Mucosa of gallbladder (tissue), 1 donor: ENCODE data around the gene METTL2B. TPM values are rescaled to one million over a fixed set of nuclear protein-coding genes. Genes with fewer than 3 reads are reported as not detected.
"Not testable (repeated sequence)": the region's sequence is repeated elsewhere in the genome, so short reads cannot be mapped to it uniquely, and the experiment has no call there.

Source experiments
- DNase-seq: peaks from one replicate; pipeline ENCODE4 v3.0.0-alpha.2; 2020; ENCODE audit warnings: low spot score
- total RNA-seq: library from RNA; stranded (reverse); gene quantifications from one replicate; pipeline ENCODE4 v1.2.1, GENCODE V29; 2021
- donor health status: DM: no; HTN: no; CAD: no.

The METTL2B gene
- total RNA-seq, 1 donor from 2014 or later: 19.4 TPM

DNA sequence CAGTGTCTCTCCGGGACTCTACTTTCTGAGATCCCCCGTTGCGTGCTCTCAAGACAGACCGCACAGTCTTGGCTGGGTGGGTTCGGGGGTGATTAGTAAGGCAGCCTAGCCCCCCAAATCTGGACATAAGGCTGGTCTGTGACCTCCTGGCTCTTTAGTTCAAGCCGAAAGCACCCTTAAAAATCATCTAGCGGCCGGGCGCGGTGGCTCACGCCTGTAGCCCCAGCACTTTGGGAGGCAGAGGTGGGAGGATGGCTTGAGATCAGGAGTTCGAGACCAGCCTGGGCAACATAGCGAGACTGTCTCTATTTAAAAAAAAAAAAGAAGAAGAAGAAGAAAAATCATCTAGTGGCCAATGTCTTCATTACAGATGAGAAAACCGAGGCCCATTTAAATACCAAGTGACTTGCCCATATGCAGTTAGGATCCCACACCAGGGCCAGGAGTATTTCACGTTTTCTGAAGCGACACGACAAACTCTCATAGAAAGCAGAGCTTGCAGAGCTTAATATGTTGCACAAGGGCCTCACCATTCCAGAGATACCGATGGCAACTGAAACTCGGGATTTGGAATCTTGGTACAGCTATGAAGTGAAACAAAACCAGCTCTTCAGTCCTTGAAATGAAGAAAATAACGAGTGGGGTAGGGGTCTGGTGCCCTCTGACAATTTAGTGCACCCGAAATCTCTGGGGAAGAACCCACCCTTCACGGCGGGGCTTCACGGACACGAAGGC, 21.6 kb upstream of the METTL2B start:
- DNase-seq: no peak

DNA sequence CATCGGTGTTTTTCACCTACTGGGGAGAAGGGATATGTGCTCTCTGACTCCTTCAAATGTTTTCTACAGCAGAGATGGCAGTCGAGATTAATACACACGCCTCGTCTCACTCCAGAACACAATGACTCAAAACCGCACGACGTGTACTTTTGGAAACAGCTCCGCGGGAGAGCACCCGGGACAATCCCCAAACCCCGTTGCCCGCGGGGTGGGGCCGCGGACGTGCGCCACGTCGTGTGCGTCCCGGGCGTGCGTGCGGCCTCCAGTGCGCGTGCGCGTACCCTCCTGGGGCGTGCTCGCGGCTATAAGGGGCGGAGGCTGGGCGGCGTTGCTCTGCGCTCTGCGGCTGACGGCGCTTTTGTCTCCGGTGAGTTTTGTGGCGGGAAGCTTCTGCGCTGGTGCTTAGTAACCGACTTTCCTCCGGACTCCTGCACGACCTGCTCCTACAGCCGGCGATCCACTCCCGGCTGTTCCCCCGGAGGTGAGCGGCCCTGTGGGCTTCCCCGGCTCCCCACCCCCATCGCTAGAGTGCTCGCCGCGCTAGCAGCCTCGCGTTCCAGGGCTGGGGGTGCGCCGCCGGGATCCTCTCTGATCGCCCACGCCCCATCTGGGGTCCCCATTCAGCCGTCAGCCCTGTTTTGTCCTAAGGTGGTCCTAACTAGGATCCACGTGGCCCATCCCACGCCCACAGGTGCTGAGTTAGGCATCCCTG, 20.8 kb upstream of the METTL2B start, which contains the start of gene HILPDA:
TSS of gene HILPDA (plus strand) at position 336 of the 712 bp plus-strand sequence. CDS start 1,391 bp downstream, outside the sequence.
- DNase-seq: peak; percentile 93

DNA sequence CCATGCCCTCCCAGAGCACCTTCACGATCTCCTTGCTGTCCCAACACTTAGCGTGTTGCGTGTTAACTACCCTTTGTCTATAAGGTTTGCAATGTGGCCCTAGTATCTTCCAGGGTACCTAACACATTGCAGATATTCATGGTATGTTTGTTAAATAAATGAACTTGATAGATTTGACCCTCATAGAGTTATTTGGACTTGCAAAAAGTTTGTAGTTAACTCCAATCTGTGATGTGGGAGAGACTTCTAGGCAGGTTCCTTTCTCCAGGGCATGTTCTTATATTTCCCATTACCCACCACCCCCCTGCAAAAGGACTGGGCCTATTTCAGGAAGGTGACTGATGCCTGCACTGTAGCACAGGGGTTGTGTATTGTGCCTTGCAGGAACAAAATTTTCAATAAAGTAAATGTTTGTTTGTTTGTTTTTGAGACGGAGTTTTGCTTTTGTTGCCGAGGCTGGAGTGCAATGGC, 20.3 kb upstream of the METTL2B start:
- no peak for DNase-seq

DNA sequence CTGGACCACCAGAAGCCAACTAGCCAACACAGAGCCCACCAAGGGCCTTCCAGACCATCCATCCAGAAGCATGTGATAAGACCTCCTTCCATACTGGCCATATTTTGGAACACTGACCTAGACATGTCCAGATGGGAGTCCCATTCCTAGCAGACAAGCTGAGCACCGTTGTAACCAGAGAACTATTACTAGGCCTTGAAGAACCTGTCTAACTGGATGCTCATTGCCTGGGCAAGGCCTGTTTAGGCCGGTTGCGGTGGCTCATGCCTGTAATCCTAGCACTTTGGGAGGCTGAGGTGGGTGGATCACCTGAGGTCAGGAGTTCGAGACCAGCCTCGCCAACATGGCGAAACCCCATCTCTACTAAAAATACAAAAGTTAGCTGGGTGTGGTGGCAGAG, 19.2 kb upstream of the METTL2B start:
- DNase-seq: not testable (repeated sequence)

DNA sequence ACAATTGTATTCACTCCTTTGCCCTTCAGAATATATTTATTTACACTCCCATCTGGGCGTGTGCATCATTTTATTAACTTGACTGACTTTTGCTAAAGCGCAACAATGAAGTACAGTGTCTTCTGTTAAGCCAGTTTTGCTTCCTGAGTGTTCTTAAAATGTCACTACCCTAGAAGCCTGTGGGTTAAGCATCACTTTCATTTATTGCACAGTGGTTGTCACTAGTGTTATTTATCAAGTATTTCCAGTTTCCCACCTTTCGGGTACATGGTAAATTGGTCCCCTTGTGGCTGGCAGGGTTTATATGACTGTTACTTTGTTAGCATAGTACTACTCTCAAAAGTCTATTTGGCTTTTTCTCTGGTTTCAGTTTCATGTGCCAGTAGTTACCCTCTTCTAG, 17.6 kb upstream of the METTL2B start:
- DNase-seq: no peak

DNA sequence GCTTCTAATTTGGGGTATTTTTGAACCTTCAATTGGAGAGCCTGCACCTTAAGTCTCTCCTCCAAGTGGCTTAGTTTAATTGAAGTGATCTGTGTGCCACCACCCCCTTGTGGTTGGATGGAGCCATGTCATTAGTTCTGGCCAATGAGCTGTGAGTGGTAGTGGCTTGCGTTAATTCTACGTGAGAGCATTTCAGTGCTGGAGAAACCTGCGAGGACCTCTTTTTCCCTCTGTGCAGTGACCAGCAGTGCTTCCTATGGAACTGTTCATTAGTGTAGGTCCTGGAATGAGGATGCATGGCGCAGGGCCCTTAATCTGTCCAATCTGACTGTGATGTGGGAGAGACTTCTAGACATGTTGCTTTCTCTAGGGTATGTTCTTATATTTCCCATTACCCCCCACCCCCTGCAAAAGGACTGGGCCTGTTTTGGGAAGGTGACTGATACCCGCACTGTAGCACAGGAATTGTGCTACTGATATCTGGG, 17.1 kb upstream of the METTL2B start:
- peak; percentile 69 for DNase-seq

DNA sequence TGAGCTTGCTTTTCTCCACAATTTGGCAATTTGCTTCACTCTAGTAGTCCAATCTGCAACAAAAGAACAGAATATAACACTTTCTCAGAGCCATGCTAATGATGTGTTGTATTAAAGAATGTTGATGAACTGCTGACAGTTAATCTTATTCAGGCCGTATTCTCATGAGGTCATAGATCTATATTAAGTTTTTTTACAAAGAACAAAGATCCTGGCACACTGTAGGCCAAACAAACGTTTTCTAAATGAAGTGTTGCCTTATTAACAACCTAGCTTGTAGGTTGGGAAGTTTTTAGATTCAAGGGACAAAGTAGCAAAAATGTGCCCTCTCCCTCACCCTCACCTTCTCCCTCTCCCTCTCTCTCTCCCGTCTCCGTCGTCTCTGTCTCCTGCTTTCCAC, 14.1 kb upstream of the METTL2B start:
- DNase-seq: no peak

DNA sequence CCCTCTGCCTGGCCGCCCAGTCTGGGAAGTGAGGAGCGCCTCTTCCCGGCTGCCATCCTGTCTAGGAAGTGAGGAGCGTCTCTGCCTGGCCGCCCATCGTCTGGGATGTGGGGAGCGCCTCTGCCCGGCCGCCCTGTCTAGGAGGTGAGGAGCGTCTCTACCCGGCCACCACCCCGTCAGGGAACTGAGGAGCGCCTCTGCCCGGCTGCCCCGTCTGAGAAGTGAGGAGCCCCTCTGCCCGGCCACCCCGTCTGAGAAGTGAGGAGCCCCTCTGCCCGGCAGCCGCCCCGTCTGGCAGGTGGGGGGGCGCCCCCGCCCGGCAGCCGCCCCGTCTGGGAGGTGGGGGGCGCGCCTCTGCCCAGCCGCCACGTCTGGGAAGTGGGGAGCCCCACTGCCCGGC, 13.2 kb upstream of the METTL2B start:
- not testable (repeated sequence) for DNase-seq

DNA sequence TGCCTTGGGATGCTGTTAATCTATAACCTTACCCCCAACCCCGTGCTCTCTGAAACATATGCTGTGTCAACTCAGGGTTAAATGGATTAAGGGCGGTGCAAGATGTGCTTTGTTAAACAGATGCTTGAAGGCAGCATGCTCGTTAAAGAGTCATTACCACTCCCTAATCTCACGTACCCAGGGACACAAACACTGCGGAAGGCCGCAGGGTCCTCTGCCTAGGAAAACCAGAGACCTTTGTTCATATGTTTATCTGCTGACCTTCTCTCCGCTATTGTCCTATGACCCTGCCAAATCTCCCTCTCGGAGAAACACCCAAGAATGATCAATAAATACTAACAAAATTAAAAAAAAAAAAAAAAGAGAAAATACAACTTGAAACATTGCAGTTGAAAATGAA, 12.6 kb upstream of the METTL2B start:
- not testable (repeated sequence) for DNase-seq

DNA sequence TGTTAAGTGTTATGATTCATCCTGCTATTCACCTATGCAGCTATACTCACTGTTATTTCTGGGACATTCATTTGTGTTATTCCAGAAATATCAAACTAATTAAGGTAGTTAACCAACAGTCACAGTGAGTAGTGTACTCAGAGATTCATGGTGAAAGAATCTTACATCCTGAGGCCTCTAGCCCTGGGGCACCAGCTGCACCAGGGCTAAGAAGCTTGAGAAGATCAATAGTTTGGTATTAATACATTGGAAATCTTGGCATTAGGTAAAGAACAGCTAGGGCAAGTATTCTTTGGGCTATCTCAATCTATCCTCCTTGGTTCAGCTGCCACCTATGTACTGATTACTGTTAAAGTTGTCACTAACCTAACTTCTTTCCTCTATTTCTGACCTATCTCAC, 9.7 kb upstream of the METTL2B start:
- DNase-seq: not testable (repeated sequence)

DNA sequence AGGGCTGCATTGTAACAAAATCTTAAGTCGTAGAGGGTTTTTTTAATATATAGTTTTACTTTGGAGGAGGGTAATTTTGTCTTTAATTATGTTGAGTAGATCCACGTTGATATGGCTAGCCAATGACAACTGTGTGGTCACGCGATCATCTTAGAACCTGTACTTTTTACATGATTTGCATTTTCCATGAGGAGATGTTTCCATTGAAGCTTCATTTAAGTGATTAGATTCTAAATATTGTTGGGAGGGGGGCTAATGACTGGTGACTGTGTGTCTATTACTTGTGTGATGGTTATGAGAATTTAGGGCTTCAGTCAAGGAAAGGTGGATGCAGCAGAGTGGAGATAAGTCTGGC, 765 bp downstream of the METTL2B start:
- not testable (repeated sequence) for DNase-seq

DNA sequence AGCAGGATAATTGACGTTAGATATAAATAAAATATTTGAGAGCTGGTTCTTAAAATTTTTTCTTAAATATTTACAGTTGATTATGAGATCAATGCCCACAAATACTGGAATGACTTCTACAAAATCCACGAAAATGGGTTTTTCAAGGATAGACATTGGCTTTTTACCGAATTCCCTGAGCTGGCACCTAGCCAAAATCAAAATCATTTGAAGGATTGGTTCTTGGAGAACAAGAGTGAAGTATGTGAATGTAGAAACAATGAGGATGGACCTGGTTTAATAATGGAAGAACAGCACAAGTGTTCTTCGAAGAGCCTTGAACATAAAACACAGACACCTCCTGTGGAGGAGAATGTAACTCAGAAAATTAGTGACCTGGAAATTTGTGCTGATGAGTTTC, 2.5 kb downstream of the METTL2B start:
- DNase-seq: not testable (repeated sequence)

DNA sequence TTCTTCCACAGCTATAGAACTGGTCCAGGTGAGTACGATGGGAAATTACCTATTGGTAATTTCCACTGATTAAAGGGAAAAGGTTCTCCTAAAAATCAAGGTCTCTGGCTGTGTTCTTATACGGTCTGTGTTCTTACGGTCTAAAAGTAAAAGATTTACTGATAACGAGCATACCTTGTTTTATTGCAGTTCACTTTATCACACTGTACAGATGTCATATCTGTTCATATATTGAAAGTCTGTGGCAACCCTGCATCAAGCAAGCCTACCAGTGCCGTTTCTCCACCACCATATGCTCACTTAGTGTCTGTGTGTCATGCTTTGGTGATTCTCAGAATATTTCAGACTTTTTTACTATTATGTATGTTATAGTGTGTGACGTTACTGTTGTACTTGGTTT, 11.6 kb downstream of the METTL2B start:
- DNase-seq: not testable (repeated sequence)

DNA sequence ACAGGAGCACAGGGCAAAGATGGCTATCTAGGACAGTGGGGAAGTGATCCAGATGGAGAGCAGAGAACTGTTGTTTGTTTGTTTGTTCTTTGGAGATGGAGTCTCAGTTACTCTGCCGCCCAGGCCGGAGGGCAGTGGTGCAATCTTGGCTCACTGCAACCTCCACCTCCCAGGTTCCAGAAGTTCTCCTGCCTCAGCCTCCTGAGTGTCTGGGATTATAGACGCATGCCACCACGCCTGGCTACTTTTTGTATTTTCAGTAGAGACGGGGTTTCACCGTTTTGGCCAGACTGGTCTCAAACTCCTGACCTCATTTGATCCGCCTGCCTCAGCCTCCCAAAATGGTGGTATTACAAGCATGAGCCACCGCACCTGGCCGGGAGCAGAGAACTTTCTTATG, 20.9 kb downstream of the METTL2B start:
- no peak for DNase-seq

DNA sequence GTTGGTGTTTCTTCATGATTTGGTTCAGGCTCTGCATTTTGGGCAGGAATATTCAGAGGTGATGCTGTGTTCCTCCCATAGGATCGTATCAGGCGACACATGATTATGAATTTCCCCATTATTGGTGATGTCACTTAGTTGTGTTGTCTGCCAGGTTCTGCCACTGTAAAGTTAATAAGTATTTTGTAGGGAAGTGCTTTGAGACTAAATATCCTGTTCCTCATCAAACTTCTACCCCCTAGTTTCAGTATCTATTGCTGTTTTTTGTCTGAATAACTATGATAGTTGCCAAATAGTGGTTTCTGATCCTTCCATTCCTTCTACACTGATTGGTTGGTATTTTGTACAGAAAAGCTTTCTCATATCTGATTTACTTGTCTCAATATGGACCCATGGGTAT, 28.9 kb downstream of the METTL2B start:
- not testable (repeated sequence) for DNase-seq

DNA sequence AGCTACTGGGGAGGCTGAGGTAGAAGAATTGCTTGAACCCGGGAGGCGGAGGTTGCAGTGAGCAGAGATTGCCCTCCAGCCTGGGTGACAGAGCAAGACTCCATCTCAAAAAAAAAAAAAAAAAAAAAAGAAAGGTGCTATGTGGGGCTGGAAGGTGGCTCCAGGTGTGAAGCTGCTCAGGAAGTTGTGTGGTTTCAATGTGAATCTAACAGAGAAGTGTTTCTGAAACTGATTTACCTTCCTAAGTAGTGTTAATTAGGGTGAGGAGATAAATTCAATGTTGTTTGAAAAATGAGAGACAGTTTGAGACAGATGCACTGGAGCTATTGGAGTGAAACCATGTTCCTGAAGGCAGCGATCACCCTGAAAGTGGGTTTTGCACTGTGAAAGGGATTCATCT, 30.3 kb downstream of the METTL2B start:
- not testable (repeated sequence) for DNase-seq

DNA sequence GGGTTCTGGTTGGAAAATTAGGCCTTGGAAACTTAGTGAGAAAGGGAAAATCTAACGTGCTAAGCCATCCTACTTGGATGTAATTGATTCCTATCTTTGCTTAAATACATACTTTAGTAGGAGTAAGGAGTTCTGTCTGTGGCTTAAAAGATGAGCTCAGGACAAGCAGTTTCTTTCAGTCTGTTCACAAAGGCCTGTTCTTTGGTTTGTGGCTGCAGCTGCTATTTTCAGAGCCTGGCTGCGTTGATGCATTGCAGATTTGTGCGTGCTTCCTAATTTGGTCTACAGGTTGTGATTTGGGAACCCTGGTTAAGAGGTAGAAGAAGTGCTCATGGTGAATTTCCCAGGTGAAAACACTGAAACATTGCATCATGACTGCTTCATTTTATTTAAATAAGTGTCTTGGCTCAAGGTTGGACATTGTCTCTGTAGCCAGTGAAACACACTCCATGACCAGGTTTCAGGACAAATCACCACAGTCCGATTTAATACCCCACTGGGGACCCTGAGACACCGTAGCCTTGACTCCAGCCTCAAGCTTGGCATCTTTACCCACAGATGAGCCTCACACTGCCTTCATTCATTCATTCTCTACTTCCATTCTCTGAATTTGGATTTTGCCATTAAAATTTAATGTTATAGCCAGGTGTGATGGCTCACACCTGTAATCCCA, 30.9 kb downstream of the METTL2B start:
- not testable (repeated sequence) for DNase-seq

DNA sequence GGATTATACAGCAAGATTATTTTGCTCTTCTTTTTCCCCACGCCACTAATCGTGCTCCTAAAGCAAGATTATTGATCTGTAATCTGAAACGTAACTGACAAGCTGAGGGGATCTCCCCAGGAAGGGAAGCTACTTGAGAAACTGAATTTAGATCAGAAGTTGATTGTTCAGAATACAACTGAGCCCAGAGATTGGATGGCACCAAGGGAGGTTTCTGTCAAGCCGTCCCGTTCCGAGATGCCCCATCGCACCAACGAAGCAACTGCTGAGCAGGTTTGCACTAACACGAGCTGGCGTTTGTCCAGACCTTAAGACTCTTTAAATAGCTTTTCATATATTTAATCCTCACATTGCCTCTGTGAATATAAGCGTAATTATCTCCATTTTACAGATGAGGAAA, 35.1 kb downstream of the METTL2B start:
- not testable (repeated sequence) for DNase-seq

DNA sequence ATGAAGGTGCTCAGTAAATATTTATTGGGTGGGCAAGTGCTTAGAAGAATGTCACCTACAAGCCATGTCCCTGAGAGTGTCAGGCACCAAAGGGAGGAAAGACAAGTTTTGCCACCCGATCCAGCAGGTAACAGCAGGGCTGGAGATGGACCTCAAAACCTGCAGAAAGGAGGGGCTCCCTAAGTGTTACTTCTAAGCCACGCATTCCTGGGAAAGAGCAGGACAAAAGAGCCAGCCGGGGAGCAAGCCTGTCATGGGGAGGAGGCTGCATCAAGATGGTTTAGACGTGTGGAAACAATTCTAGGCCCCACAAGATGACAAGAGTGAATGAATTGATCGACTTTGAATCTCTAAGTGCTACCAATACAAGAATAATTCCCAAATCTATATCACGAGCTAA, 38.7 kb downstream of the METTL2B start:
- DNase-seq: not testable (repeated sequence)

DNA sequence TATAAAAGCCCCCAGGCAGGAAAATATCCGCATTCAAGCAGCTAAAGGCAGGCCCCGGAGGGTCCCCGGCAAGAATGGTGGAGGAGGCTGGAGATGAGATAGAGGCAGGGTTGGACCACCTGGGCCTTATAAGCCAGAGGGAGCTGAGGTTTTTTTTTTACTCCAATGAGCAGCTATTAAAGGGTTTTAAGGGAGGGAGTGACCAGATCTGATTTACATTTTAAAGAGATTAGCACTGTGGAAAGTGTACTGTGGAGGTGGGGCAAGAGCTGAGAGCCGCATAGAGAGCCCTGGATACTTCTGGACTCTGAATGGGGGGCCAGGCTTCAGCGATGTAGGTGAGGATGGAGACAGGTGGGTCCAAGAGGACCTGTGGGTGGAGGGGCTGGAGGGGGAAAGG, 40.5 kb downstream of the METTL2B start:
- DNase-seq: not testable (repeated sequence)

DNA sequence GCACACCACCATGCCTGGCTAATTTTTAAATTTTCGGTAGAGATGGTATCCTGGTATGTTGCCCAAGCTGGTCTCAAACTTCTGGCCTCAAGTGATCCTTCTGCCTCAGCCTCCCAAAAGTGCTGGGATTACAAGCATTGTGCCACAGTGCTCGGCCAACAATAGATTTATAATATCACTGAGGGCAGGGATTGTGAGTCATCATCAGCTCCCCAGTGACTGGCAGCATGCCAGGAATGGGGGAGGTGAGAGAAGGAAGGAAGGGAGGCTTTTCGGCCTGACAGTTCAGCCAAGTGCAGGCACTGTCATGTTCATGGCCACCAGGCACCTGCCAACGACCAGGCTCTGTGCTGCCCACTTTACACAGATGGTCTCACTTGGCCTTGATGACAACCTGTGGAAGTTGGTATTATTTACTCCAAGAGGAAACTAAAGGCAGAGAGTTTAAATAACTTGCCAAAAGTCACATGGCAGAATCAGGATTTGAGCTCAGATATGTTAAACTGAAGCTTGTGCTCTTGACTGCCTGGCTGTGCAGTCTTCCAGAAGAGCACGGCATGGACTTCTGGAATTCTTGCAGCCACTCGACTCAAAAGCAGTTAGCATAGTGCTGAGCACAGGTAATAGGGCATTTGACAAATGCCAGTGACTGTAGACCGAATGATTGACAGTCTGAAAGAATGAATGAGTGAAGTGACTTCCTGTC, 46.8 kb downstream of the METTL2B start:
- peak; percentile 88 for DNase-seq
